T-cell (primary cell): ENCODE results near the gene ESPNL. TPM values are rescaled to one million over a fixed set of nuclear protein-coding genes. Genes with fewer than 3 reads are reported as not detected.

ENCODE experiments used
- ATAC-seq, 4 experiments: fragments of 200-7000 bp in 3 of 4; fragments of 150-1000 bp in 1 of 4; cut with Tn5 transposase; replicated peaks in 1 of 4; 1 replicate in 3 of 4; 2 replicates in 1 of 4; pipeline ENCODE4 v1.10.0; 2021; ENCODE audit warnings: moderate library complexity in 3 of 4, mild to moderate bottlenecking in 2 of 4, moderate number of reproducible peaks in 1 of 4
- CTCF ChIA-PET, 2 donors: fragments of 300-600 bp; sonication (Branson Sonifier 250); formaldehyde crosslinking; loops; one replicate each; lab custom pipeline; 2022; ENCODE audit warnings: antibody characterized with exemption in 2 of 2; lab: Charles Lee
- POLR2A ChIA-PET, 2 donors: fragments of 300-600 bp; sonication (Branson Sonifier 250); formaldehyde crosslinking; loops; one replicate each; lab custom pipeline; 2022; ENCODE audit warnings: antibody characterized with exemption in 2 of 2; lab: Charles Lee
- DNase-seq, 35 experiments: peaks; one replicate each; pipeline versions ENCODE4 v3.0.0 to v3.0.0-alpha.2; 2013 to 2023
- H3K27ac ChIP-seq: one replicate; pipeline ENCODE4 v1.5.1; 2013; ENCODE audit warnings: low read length
- H3K27me3 ChIP-seq, 2 experiments: replicated peaks in 1 of 2; 1 replicate in 1 of 2; 2 replicates in 1 of 2; pipeline versions ENCODE4 v1.6.1 to v1.7.0; 2013; ENCODE audit warnings: low read length in 1 of 2, mixed read lengths in 1 of 2; ENCODE audit not compliant: control insufficient read depth in 2 of 2, insufficient read depth in 2 of 2; ENCODE audit errors: extremely low read depth in 1 of 2
- H3K36me3 ChIP-seq, 2 donors: 1 replicate in 1 of 2; 2 replicates in 1 of 2; pipeline versions ENCODE4 v1.6.1 to v1.7.0; 2013; ENCODE audit warnings: low read length in 1 of 2; ENCODE audit not compliant: control insufficient read depth in 2 of 2, insufficient read depth in 1 of 2; ENCODE audit errors: extremely low read depth in 1 of 2
- H3K4me1 ChIP-seq, 2 experiments: 1 replicate in 1 of 2; 2 replicates in 1 of 2; pipeline versions ENCODE4 v1.6.1 to v1.7.0; 2013; ENCODE audit warnings: low read length in 2 of 2, mixed read lengths in 1 of 2; ENCODE audit not compliant: insufficient read depth in 2 of 2, control insufficient read depth in 1 of 2; ENCODE audit errors: extremely low read depth in 1 of 2
- H3K4me3 ChIP-seq, 2 donors: 1 replicate in 1 of 2; 2 replicates in 1 of 2; pipeline versions ENCODE4 v1.5.1 to v1.7.0; 2013; ENCODE audit warnings: mild to moderate bottlenecking in 2 of 2, low read length in 1 of 2, moderate library complexity in 1 of 2; ENCODE audit not compliant: control insufficient read depth in 1 of 2; ENCODE audit errors: extremely low read depth in 1 of 2
- H3K9me3 ChIP-seq: 2 replicates; pipeline ENCODE4 v1.7.0; 2013
- H3K27ac Mint-ChIP-seq, 2 donors: one replicate each; pipeline ENCODE4 v1.8.0; 2020 to 2021; ENCODE audit warnings: mild to moderate bottlenecking in 2 of 2, mixed read lengths in 2 of 2
- H3K27me3 Mint-ChIP-seq, 2 donors: one replicate each; pipeline ENCODE4 v1.8.0; 2021 to 2022; ENCODE audit warnings: mixed read lengths in 2 of 2
- H3K36me3 Mint-ChIP-seq: one replicate; pipeline ENCODE4 v1.8.0; 2021; ENCODE audit warnings: mixed read lengths
- H3K4me1 Mint-ChIP-seq, 3 donors: one replicate each; pipeline ENCODE4 v1.8.0; 2020 to 2022; ENCODE audit warnings: mixed read lengths in 3 of 3, mild to moderate bottlenecking in 1 of 3
- H3K4me3 Mint-ChIP-seq, 3 donors: one replicate each; pipeline ENCODE4 v1.8.0; 2020 to 2022; ENCODE audit warnings: mild to moderate bottlenecking in 3 of 3, mixed read lengths in 3 of 3, moderate library complexity in 3 of 3
- H3K9me3 Mint-ChIP-seq, 3 donors: one replicate each; pipeline ENCODE4 v1.8.0; 2020 to 2022; ENCODE audit warnings: mixed read lengths in 3 of 3
- WGBS: methylation state at CpG from one replicate; pipeline ENCODE4 v1.1.5; 2013; ENCODE audit warnings: missing lambda C conversion rate; ENCODE audit not compliant: insufficient coverage; 5-methylcytosine and 5-hydroxymethylcytosine counted together
- total RNA-seq, 35 experiments: library from RNA in 6 of 35; stranded (reverse) in 6 of 35; fragments of 120-200 nt in 1 of 35; gene quantifications; one replicate each; pipeline versions ENCODE4 v1.2.1 to v1.2.4 and lab custom pipeline; 2013 to 2026

Gene ESPNL
- total RNA-seq, 5 donors from 2014 or later (not counting 1 experiment from before 2014, with no cell fraction given): 0.10 to 0.44 (median 0.25) TPM; not detected in 2

- H3K27me3 ChIP-seq: no peaks in the 10 kb centered on the region
- WGBS: 97% methylated on average over 18 of the region's 19 CpGs
- DNase-seq: no peak
- Mint-ChIP-seq H3K4me3 (no peak overlapping the region), H3K27me3 (no peaks in the 10 kb centered on the region), H3K9me3 (no peaks in the 10 kb centered on the region), H3K27ac (no peak overlapping the region), H3K4me1 (peaks cover 0 to 6% (median 0%) of the 10 kb centered on the region in 3 donors), H3K36me3 (peaks cover 6% of the 10 kb centered on the region)
- no peaks in the 10 kb centered on the region for H3K9me3 ChIP-seq
- no peak overlapping the region for H3K27ac ChIP-seq
- no peak for ATAC-seq
- no peak overlapping the region for H3K4me3 ChIP-seq
- ChIA-PET POLR2A (no interaction called here), CTCF (no interaction called here)
- H3K4me1 ChIP-seq: no peaks in the 10 kb centered on the region
- H3K36me3 ChIP-seq: no peaks in the 10 kb centered on the region
Measured at GRCh38 chr2:238097201-238097987, 2.7 kb upstream of the ESPNL start.

DNA sequence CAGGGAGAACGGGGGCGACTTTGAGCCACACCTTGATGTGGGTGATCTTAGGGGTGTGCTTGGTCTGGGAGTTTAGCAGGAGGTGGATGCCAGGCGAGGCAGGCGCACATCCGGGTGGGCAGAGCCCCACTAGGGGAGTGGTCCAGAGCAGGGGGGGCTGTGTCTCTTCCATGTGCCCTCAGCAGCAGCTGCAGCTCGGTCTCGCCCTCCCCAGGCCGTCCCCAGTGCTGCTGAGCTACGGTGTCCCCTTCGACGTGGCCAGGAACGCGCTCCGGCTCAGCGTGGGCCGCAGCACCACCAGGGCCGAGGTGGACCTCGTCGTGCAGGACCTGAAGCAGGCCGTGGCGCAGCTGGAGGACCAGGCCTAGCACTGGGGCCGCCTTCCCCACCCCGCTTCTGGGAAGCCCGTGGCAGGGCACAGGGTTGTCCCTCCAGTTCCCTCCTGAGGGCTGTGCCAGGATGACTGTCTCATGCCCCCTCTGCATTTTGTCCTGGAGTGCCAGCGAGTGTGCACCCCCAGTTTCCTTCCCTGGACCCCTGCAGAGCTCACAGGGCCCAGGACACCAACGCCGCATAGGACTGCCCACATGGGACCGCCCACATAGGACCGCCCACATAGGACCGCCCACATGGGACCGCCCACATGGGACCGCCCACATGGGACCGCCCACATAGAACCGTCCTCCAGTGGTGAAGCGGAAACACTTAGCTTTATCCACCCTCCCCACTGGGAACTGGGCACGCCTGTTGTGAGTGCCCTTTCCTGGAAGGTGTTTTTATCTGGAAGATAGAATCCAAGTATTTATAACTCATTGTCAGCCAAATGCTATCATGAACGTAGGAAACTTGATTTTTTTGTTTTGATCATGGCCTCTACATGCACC lies 1.9 kb upstream of the ESPNL start:
- CTCF ChIA-PET: no interaction called here
- peak in 3 of 4 experiments; percentile 50 to 76 (median 56) for ATAC-seq
- Histone ChIP-seq H3K4me1 (no peaks in the 10 kb centered on the region), H3K36me3 (no peaks in the 10 kb centered on the region), H3K9me3 (no peaks in the 10 kb centered on the region), H3K27me3 (peaks cover 0 to 1% of the 10 kb centered on the region in 2 experiments), H3K4me3 (no peak overlapping the region), H3K27ac (no peak overlapping the region)
- Mint-ChIP-seq H3K27me3 (no peaks in the 10 kb centered on the region), H3K4me1 (peaks cover 0 to 6% (median 0%) of the 10 kb centered on the region in 3 donors), H3K27ac (no peak overlapping the region), H3K4me3 (no peak overlapping the region), H3K9me3 (no peaks in the 10 kb centered on the region), H3K36me3 (peaks cover 6% of the 10 kb centered on the region)
- POLR2A ChIA-PET: interaction anchor here in 1 of 2 donors (0.6 kb wide), 1 partner anchor 11 kb away, joined by 16 read pairs; no protein-coding TSS in a partner anchor
- 91% methylated on average over 29 of the region's 37 CpGs for WGBS
- peak in 2 of 35 experiments; percentile 26 to 35 for DNase-seq

DNA sequence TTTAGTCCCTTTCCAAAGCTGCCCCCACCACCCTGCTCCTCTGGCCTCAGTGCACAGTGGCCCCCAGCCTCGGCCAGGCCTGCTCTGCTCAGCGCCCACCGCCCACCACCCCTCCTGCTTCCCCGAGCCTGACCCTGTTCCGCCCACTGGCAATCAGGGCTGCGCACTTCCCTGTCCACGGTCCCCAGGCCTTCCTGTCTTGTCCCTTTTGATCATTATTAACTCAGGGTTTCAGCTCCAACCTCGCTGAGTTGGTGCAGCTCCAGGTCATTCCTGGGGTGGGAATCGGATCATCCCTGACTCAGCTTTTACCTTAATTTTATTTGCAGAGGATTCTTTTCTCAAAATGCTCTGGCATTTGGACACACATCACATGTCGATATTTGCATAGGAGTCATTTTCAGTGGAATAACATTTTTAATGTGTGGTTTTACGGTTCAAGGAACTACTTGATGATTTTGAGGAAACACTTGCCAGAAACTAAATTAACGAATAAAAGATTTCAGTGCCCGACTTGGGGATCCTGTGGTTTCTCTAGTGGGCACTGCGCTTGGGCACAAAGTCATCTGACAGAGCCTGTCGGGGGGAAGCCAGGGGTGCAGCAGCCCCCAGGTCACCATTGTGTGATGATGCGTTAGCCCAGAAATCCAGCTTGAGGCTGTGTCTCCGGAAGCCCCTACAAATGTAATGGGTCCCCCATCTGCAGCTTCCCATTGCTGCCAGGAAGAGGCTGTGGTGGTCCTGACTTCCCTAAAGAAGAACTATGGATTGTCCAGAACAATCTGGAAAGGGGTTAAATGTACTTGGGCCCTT lies 1.0 kb upstream of the ESPNL start:
- Mint-ChIP-seq H3K36me3 (peaks cover 6% of the 10 kb centered on the region), H3K9me3 (no peaks in the 10 kb centered on the region), H3K4me3 (no peak overlapping the region), H3K27ac (no peak overlapping the region), H3K27me3 (no peaks in the 10 kb centered on the region), H3K4me1 (peaks cover 0 to 6% (median 0%) of the 10 kb centered on the region in 3 donors)
- ATAC-seq (no peak), DNase-seq (no peak)
- Histone ChIP-seq H3K27me3 (peaks cover 0 to 3% of the 10 kb centered on the region in 2 experiments), H3K4me1 (no peaks in the 10 kb centered on the region), H3K4me3 (no peak overlapping the region), H3K27ac (no peak overlapping the region), H3K36me3 (no peaks in the 10 kb centered on the region), H3K9me3 (no peaks in the 10 kb centered on the region)
- CTCF ChIA-PET: no interaction called here
- 75% methylated on average over 12 of the region's 17 CpGs for WGBS
- POLR2A ChIA-PET: interaction anchor here in 1 of 2 donors (0.6 kb wide), 1 partner anchor 10 kb away, joined by 16 read pairs; no protein-coding TSS in a partner anchor

DNA sequence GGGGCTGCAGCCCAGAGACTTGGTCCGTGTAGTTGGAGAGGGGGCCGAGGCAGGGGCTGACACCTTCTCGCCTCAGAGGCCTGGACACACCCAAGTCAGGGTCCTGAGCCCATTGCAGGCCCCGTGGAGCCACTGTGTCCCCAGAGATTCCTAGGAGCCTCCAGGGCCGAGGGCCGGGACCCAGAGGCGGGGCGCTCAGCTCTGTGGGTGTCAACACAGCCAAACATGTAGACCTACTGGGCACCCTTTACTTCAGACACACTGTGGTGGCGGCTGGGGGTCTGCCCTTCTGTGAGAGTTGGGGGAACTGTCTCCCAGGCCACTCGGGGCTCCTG lies 459 bp upstream of the ESPNL start:
- H3K36me3 Mint-ChIP-seq: peaks cover 6% of the 10 kb centered on the region
- DNase-seq (no peak), ATAC-seq (no peak)
- ChIA-PET POLR2A (no interaction called here), CTCF (no interaction called here)
- H3K27me3 Mint-ChIP-seq: no peaks in the 10 kb centered on the region
- H3K9me3 ChIP-seq: no peaks in the 10 kb centered on the region
- no peak overlapping the region for H3K27ac Mint-ChIP-seq
- H3K4me3 Mint-ChIP-seq: no peak overlapping the region
- H3K4me3 ChIP-seq: no peak overlapping the region
- H3K27me3 ChIP-seq: peaks cover 0 to 4% of the 10 kb centered on the region in 2 experiments
- H3K4me1 ChIP-seq: no peaks in the 10 kb centered on the region
- no peaks in the 10 kb centered on the region for H3K36me3 ChIP-seq
- WGBS: 90% methylated on average over 10 of the region's 10 CpGs
- H3K27ac ChIP-seq: no peak overlapping the region
- H3K4me1 Mint-ChIP-seq: peaks cover 0 to 6% (median 0%) of the 10 kb centered on the region in 3 donors
- H3K9me3 Mint-ChIP-seq: no peaks in the 10 kb centered on the region

GRCh38 chr2:238100821-238101771 lies 956 bp downstream of the ESPNL start:
- Mint-ChIP-seq H3K27ac (no peak overlapping the region), H3K9me3 (no peaks in the 10 kb centered on the region), H3K36me3 (no peaks in the 10 kb centered on the region), H3K4me3 (no peak overlapping the region), H3K4me1 (peaks cover 0 to 6% (median 0%) of the 10 kb centered on the region in 3 donors), H3K27me3 (no peaks in the 10 kb centered on the region)
- Histone ChIP-seq H3K27ac (no peak overlapping the region), H3K4me3 (no peak overlapping the region), H3K27me3 (peaks cover 0 to 7% of the 10 kb centered on the region in 2 experiments), H3K9me3 (no peaks in the 10 kb centered on the region), H3K4me1 (no peaks in the 10 kb centered on the region), H3K36me3 (no peaks in the 10 kb centered on the region)
- CTCF ChIA-PET: interaction anchor here in 1 of 2 donors (0.5 kb wide), 1 partner anchor 1426 kb away, joined by 4 read pairs; no protein-coding TSS in a partner anchor
- WGBS: 89% methylated on average over 23 of the region's 28 CpGs
- ATAC-seq (no peak), DNase-seq (peak in 2 of 35 experiments; percentile 7 to 8)
- POLR2A ChIA-PET: no interaction called here
